Measurements from ENCODE around the gene PLA2G4A. TPM values are rescaled to one million over a fixed set of nuclear protein-coding genes. Genes with fewer than 3 reads are reported as not detected.

PLA2G4A gene
- total and polyA plus RNA-seq, 2 donors (not counting 3 experiments of a cell fraction or from before 2014, with no cell fraction given) = 8.2 to 13.3 TPM

GRCh38 chr1:186996816-186997215, 168.1 kb downstream of the PLA2G4A start:
- H3K9me3 ChIP-seq (replicated peaks; ENCODE audit: control insufficient read depth, insufficient read depth, low read length) = no peaks in the 10 kb centered on the region
- no peak overlapping the region for H3K9ac ChIP-seq (replicated peaks; ENCODE audit: extremely low read depth, insufficient read depth, low read length)
- H3K4me2 ChIP-seq (ENCODE audit: insufficient read depth, low read length) = no peak overlapping the region
- ChIA-PET CTCF (interaction anchor here (1.5 kb wide), 1 partner anchor 10 kb away, joined by 5 read pairs; no protein-coding TSS in a partner anchor), POLR2A (no interaction called here)
- H2AFZ ChIP-seq (ENCODE audit: low read depth, low read length) = no peak overlapping the region
- dilution Hi-C loops (cut with MboI; ENCODE audit: extremely low pct_ligation_motif_present, low sequenced_read_pairs) = no loop called here
- H3K27me3 ChIP-seq (ENCODE audit: control insufficient read depth in 2 of 2, insufficient read depth in 2 of 2, low read length in 2 of 2) = no peaks in the 10 kb centered on the region
- H3K27ac ChIP-seq (ENCODE audit: insufficient read depth, low read depth, low read length) = no peak overlapping the region
- DNase-seq (ENCODE audit: low read depth, low spot score) = no peak
- no peaks in the 10 kb centered on the region for H3K79me2 ChIP-seq (ENCODE audit: control insufficient read depth, insufficient read depth, low read length)
- no peak for TF ChIP-seq JUN (IDR thresholded peaks at IDR 0.05; ENCODE audit: borderline replicate concordance, insufficient read depth, insufficient read length, low read depth)
- TF ChIP-seq MYC (IDR thresholded peaks at IDR 0.05; ENCODE audit: low read depth, low read length) = no peak
- no peak for TF ChIP-seq CTCF (IDR thresholded peaks at IDR 0.05; ENCODE audit: extremely low read depth in 1 of 2, insufficient read depth in 1 of 2, low read depth in 1 of 2, low read length in 2 of 2)
- TF ChIP-seq GATA2 (IDR thresholded peaks at IDR 0.05; ENCODE audit: insufficient read depth, insufficient read length, low read depth, low read length) = no peak
- TF ChIP-seq FOS (IDR thresholded peaks at IDR 0.05; ENCODE audit: borderline replicate concordance, insufficient read depth, low read length) = no peak
- TF ChIP-seq POLR2AphosphoS5 (IDR thresholded peaks at IDR 0.05; ENCODE audit: insufficient read depth, low read depth, low read length) = no peak
- TF ChIP-seq MAX (IDR thresholded peaks at IDR 0.05; ENCODE audit: insufficient read depth, insufficient read length) = no peak
- no peak for TF ChIP-seq EZH2 (IDR thresholded peaks at IDR 0.05; ENCODE audit: borderline replicate concordance, low read depth, low read length, severe bottlenecking)
- TF ChIP-seq POLR2A (IDR thresholded peaks at IDR 0.05; ENCODE audit: low read depth, low read length) = no peak
- BruUV-seq (replicated peaks) = no TSS peak
- peaks cover 4% of the 10 kb centered on the region for H3K4me1 ChIP-seq (ENCODE audit: control insufficient read depth, extremely low read depth, insufficient read depth, low read length)
- H4K20me1 ChIP-seq (replicated peaks; ENCODE audit: control insufficient read depth, extremely low read depth, insufficient read depth, low read length) = no peaks in the 10 kb centered on the region
- H3K4me3 ChIP-seq (replicated peaks in 1 of 3; ENCODE audit: insufficient read depth in 1 of 3, low read depth in 1 of 3, low read length in 3 of 3) = no peak overlapping the region
- H3K9me1 ChIP-seq (replicated peaks; ENCODE audit: control insufficient read depth, extremely low read depth, insufficient read depth, low read length) = no peaks in the 10 kb centered on the region
- H3K36me3 ChIP-seq (ENCODE audit: control insufficient read depth in 2 of 2, extremely low read depth in 1 of 2, insufficient read depth in 2 of 2, low read length in 2 of 2) = no peaks in the 10 kb centered on the region
- no peak for FAIRE-seq
- intact Hi-C loops (cut with micrococcal nuclease) = no loop called here
